LNCaP clone FGC (cell line): ENCODE data around the gene KIAA0825.
"Not testable (repeated sequence)": the region's sequence is repeated elsewhere in the genome, so short reads cannot be mapped to it uniquely, and the experiment has no call there.

Source experiments
- DNase-seq: peaks from one replicate; pipeline ENCODE4 v3.0.0-alpha.2; 2011; ENCODE audit warnings: low read depth
- H3K4me3 ChIP-seq: 2 replicates; pipeline ENCODE4 v1.5.1; 2011; ENCODE audit warnings: mild to moderate bottlenecking, low read depth, low read length, control low read depth
- TF ChIP-seq, protein P1 (sequence below): IDR thresholded peaks from 2 replicates; pipeline ENCODE4 v1.5.1; 2012; ENCODE audit warnings: mild to moderate bottlenecking; ENCODE audit not compliant: control insufficient read depth, insufficient read depth; ENCODE audit errors: extremely low read depth

KIAA0825 gene

DNA sequence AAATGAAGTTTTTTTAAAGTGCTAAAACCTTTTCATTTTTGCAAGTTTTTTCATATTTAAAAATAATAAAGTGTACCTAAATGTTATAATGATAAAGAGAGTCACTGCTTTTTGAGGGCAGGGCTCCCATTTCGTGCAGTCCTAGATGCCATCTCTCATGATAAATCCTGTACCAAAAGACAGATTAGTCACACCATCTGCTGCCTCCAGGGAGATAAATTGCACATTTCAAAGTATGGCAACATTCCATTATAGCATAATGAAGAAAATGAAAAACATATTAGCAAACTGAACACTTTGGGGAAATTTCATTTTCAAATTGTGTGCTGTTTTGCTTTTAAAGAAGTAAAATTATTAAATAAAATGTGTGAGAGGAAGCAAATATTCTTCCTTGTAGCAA lies 257.2 kb downstream of the KIAA0825 start:
- H3K4me3 ChIP-seq, result no peak overlapping the region
- no peak for DNase-seq
- TF ChIP-seq, protein P1, sequence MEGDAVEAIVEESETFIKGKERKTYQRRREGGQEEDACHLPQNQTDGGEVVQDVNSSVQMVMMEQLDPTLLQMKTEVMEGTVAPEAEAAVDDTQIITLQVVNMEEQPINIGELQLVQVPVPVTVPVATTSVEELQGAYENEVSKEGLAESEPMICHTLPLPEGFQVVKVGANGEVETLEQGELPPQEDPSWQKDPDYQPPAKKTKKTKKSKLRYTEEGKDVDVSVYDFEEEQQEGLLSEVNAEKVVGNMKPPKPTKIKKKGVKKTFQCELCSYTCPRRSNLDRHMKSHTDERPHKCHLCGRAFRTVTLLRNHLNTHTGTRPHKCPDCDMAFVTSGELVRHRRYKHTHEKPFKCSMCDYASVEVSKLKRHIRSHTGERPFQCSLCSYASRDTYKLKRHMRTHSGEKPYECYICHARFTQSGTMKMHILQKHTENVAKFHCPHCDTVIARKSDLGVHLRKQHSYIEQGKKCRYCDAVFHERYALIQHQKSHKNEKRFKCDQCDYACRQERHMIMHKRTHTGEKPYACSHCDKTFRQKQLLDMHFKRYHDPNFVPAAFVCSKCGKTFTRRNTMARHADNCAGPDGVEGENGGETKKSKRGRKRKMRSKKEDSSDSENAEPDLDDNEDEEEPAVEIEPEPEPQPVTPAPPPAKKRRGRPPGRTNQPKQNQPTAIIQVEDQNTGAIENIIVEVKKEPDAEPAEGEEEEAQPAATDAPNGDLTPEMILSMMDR, result no peak

DNA sequence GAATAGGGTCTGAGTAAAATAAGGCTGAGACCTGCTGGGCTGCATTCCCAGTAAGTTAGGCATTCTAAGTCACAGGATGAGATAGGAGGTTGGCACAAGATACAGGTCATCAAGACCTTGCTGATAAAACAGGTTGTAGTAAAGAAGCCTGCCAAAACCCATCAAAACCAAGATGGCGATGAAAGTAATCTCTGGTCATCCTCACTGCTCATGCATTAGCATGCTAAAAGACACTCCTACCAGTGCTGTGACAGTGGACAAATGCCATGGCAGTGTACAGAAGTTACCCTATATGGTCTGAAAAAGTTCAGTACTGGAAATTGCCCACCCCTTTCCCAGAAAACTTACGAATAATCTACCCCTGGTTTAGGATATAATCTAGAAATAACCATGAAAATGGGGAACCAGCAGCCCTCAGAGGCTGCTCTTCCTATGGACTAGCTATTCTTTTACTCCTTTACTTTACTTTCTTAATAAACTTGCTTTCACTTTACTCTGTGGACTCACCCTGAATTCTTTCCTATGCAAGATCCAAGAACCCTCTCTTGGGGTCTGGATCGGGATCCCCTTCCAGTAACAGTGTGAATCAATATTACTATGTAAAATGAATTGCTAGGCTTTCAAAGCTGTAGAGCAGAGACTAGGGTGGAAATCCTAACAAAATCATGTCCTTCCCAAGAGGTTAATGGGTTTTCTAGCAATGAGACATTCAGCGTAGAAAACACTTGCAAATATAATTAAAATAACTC lies 257.8 kb downstream of the KIAA0825 start:
- H3K4me3 ChIP-seq, result no peak overlapping the region
- TF ChIP-seq, protein P1, result no peak
- no peak for DNase-seq

- no peak overlapping the region for H3K4me3 ChIP-seq
- DNase-seq, result no peak
- TF ChIP-seq, protein P1, result no peak
These were observed 258.5 kb downstream of the KIAA0825 start for GRCh38 chr5:94359880-94360279.

- TF ChIP-seq, protein P1, result no peak
- H3K4me3 ChIP-seq, result no peak overlapping the region
- DNase-seq, result no peak
These were observed 262.6 kb downstream of the KIAA0825 start for GRCh38 chr5:94355811-94356210.

- not testable (repeated sequence) for H3K4me3 ChIP-seq, DNase-seq
These were observed 263.4 kb downstream of the KIAA0825 start for GRCh38 chr5:94354837-94355485.

DNA sequence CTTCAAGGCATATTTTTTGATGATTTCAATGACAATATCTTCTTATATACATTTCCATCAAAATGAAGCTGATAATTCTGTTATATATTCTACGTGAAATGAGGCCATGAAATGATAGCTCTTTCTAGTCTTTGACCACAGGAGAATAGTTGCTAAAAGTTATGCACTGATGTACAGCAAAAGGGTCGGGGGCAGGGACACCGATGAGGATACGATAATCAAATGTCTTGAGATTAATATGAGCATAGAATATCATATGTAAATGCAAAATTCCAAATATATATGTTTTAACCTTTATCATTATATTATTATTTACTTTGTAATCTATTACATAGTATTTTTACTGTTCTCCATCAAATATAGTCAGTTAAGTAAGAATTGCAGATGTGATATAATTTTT lies 264.8 kb downstream of the KIAA0825 start:
- DNase-seq, result no peak
- TF ChIP-seq, protein P1, result no peak
- no peak overlapping the region for H3K4me3 ChIP-seq

- no peak for DNase-seq
- TF ChIP-seq, protein P1, result no peak
- no peak overlapping the region for H3K4me3 ChIP-seq
These were observed 271.3 kb downstream of the KIAA0825 start for GRCh38 chr5:94347130-94347529.
